Upper lobe of left lung (tissue), 4 donors: ENCODE measurements around the gene MADD.

Experiments used
- CTCF ChIP-seq, 6 experiments: fragments of 450-650 bp in 4 of 6; fragments of 200-600 bp in 2 of 6; sonication (generic) in 2 of 6; IDR thresholded peaks; one replicate each; pipeline ENCODE4 v1.5.1; 2016 to 2019; ENCODE audit warnings: antibody characterized with exemption in 6 of 6
- EP300 ChIP-seq, 4 donors: sonication (generic); formaldehyde crosslinking; IDR thresholded peaks; one replicate each; pipeline ENCODE4 v1.5.1; 2017; ENCODE audit warnings: antibody characterized with exemption in 4 of 4, control low read depth in 2 of 4
- POLR2A ChIP-seq, 4 donors: fragments of 450-650 bp; IDR thresholded peaks; one replicate each; pipeline ENCODE4 v1.5.1; 2016 to 2017; ENCODE audit warnings: antibody characterized with exemption in 4 of 4, mild to moderate bottlenecking in 2 of 4
- POLR2AphosphoS5 ChIP-seq, 2 donors: sonication (generic); formaldehyde crosslinking; IDR thresholded peaks; one replicate each; pipeline ENCODE4 v1.5.1; 2017; ENCODE audit warnings: antibody characterized with exemption in 2 of 2

DNA sequence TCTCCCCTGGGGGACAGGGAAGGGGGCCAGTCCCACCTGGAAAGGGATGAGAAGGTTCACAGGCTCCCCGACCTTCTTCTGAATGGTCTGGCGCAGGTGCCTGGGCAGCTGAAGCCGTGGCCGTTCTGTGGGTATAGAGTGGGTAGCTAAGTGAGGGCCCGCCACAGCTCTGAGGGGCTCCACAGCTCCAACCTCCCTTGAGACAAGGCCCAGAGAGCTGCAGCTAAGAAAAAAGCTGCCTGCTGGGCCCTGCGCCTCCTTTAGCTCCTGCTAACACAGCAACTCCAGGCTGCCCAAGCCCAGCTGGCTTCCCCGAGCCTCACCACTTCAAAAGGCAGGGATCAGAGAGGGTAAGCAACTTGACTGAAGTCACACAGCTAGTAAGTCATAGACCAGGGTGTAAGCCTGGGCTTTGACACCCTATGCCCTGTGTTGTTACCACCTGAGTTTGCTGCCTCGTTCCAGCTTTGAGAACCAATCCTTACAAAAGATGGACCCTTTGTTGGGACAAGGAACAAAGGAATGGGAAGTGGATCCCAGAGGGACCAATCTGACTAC lies 64.0 kb downstream of the MADD start:
- no peak for TF ChIP-seq CTCF (IDR thresholded peaks at IDR 0.05)
- no peak for TF ChIP-seq EP300 (IDR thresholded peaks at IDR 0.05)
- TF ChIP-seq POLR2A (IDR thresholded peaks at IDR 0.05): no peak
- no peak for TF ChIP-seq POLR2AphosphoS5 (IDR thresholded peaks at IDR 0.05)
